ENCODE results near the gene PRCC.

GRCh38 chr1:156766298-156767100 lies 836 bp upstream of the PRCC start:
- TF ChIP-seq CTCF (IDR thresholded peaks at IDR 0.05) (no peak), EP300 (IDR thresholded peaks at IDR 0.05) (no peak), POLR2A (IDR thresholded peaks at IDR 0.05) (no peak), POLR2AphosphoS5 (IDR thresholded peaks at IDR 0.05) (no peak)
